AML-193 (cell line): Measurements from ENCODE around the gene CCNY.

ENCODE experiments used
- DNase-seq, 2 experiments: peaks; one replicate each; lab custom pipeline; 2025; lab: John Stamatoyannopoulos, UW

The CCNY gene

DNA sequence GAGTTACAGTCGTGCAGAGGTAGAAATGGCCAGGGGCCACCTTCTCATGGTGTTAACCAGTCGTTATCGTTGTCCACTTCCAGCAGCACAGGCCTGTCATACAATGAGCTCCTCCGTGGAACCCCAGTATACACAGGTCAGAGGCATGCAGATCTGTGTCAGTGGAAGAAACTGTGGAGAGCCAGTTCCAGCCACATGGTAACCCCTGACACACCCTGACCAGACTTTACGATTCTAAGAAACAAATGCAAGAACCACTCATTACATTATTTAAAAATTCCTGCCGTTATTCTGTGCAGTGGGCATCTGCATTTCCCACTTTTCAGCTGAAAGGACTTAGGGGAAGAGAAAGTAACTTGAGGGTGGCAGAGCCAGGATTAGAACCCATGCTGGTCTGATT, 245.3 kb downstream of the CCNY start:
- no peak for DNase-seq

DNA sequence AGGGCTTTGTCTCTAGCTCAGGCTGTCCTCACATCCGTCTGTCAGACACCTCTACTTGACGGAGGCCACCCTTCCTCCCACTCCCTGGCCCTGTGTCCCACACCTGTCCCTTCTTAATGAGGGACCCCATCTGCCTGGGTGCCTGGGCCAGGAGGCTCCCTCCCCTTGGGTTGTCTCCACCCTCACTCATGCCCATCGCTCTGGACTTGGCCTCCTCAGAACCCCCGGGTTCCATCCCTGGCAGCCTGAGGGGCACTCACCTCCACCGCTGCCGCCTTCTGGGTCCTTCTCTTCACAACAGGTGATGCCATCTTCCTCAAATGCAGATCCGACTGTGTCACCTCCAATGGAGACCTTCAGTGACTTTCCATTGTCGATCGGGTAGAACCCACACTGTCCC, 248.6 kb downstream of the CCNY start:
- DNase-seq = no peak

DNA sequence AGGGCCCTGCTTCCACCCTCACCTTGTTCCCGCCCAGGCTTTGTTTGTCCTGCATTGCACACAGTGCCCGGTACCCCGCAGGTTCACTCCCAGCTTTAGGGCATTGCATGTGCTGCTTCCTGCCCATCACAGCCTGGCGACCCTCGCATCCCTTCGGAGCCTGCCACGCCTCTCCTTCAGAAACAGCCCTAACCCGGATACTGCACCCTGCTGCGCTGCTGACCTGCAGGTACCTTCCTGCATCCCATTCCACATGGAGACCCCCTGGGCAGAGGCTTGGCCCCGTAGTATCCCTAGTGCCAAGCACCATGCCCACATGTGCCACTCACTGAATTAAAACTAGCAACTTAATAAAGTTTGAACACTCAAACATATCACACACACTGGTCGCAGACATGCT, 249.0 kb downstream of the CCNY start:
- DNase-seq = no peak

- no peak for DNase-seq
These were observed 249.7 kb downstream of the CCNY start for GRCh38 chr10:35585903-35586535.

- DNase-seq = no peak
These were observed 252.5 kb downstream of the CCNY start for GRCh38 chr10:35588836-35589235.

DNA sequence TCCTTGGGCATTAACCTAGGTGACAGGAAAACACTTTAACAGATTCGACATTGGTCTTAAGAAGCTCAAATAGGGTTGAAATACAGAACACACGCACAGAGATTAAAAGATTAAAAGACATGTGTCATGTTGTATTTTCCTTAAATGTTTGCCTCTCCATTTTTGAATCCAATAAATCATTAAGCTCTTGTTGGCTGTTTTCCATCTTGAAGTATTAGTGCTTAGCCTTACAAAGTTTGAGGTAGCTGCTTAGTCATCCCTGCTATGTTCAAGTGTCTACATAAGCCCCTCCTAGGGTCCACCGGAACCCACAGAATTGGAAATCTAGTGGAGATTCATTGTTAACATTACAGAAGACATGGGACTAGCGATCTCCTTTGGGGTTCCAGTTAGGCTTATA, 256.1 kb downstream of the CCNY start:
- no peak for DNase-seq

DNA sequence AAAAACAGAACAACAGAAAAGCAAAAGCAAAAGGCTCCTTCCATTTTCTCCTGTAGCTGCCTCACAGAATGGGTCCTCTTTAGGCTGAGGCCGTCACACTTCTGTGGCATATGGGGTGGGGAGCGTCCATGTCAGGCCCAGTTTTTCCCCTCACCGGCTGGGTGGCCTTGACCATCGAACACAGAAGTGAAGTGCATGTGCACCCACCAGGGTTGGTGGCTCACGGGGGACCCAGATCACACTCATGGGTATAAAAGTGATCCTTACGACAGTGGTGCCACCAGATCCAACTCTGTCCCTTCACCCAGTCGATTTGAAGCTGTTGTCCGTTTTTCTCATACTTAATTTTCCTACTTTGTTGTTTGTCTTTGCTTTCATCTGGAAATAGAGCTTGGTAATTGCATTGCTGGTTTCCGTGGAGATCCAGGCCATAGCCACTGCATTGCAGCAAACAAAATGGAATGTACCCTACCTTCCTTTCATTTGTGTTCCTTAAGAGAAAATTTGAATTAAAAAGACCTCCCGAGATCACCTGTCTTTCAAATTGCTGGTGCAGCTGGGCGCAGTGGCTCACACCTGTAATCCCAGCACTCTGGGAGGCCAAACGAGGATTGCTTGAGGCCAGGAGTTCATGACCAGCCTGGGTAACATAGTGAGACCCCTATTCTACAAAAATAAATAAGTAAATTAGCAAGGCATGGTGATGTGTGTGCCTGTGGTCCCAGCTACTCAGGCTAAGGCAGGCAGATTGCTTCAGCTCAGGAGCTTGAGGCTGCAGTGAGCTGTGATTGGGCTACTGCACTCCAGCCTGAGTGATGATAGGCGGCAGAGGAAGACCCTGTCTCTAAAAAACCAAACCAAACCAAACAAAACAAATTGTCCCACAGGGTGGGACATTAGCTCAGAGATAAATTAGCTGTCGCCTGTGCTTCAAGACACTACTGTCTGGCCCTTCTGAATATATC, 258.1 kb downstream of the CCNY start:
- DNase-seq = no peak

GRCh38 chr10:35595106-35595505, 258.8 kb downstream of the CCNY start:
- DNase-seq = no peak

DNA sequence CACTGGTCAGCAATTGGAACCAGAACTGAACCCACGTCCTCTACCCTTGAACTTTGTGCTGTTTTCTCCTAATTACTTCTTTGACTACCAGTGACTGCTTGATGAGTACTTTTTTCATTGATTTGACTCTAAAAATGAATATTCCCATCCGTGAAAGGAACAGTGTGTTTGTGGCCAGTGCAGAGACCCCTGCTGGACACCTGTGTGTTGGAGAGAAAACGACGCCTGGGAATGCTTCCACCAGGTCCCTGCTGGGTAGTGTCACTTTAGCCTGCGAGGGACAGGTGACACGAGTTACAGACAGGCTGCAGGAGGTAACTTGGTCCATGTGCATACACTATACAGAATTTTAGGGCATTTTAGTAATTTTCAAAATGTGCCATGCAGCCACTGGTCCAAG, 262.1 kb downstream of the CCNY start:
- DNase-seq = no peak

- DNase-seq = no peak
These were observed 263.9 kb downstream of the CCNY start for GRCh38 chr10:35600193-35600592.

- no peak for DNase-seq
These were observed 268.9 kb downstream of the CCNY start, which contains the start of gene GJD4 for GRCh38 chr10:35605191-35605590. GJD4 (plus strand) TSS chr10:35605341; CDS start chr10:35605568, 227 bp downstream.

GRCh38 chr10:35606430-35606829, 270.1 kb downstream of the CCNY start:
- DNase-seq = no peak

DNA sequence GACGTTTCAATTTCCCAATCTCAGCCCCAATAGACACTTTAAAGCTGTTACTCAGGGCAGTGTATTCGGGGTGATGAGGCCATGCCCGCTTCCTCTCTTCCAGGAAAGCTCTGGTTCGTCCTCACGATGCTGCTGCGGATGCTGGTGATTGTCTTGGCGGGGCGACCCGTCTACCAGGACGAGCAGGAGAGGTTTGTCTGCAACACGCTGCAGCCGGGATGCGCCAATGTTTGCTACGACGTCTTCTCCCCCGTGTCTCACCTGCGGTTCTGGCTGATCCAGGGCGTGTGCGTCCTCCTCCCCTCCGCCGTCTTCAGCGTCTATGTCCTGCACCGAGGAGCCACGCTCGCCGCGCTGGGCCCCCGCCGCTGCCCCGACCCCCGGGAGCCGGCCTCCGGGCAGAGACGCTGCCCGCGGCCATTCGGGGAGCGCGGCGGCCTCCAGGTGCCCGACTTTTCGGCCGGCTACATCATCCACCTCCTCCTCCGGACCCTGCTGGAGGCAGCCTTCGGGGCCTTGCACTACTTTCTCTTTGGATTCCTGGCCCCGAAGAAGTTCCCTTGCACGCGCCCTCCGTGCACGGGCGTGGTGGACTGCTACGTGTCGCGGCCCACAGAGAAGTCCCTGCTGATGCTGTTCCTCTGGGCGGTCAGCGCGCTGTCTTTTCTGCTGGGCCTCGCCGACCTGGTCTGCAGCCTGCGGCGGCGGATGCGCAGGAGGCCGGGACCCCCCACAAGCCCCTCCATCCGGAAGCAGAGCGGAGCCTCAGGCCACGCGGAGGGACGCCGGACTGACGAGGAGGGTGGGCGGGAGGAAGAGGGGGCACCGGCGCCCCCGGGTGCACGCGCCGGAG, 271.4 kb downstream of the CCNY start:
- DNase-seq = no peak

DNA sequence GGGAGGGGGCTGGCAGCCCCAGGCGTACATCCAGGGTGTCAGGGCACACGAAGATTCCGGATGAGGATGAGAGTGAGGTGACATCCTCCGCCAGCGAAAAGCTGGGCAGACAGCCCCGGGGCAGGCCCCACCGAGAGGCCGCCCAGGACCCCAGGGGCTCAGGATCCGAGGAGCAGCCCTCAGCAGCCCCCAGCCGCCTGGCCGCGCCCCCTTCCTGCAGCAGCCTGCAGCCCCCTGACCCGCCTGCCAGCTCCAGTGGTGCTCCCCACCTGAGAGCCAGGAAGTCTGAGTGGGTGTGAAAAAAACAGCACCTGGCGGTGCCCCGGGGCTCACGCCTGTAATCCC, 272.0 kb downstream of the CCNY start:
- no peak for DNase-seq

DNA sequence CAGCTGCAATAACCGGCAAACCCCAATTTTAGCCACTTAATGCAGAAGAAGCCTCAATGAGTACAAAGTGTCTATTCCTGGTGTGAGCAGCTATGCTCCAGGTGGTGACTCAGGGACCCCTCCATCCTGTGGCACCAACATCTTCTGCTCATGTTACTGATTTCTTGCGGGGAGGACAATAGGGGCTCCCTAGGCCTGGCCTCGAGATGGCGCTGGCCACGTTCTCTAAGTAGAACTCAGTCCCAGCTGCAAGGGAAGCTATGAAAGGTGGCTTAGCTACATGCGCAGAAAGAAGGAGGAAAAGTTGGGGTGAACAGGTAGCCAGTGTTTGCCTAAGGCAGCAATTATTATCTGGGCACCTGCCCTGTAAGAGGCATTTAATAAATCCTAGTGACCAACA, 275.4 kb downstream of the CCNY start:
- DNase-seq = no peak

DNA sequence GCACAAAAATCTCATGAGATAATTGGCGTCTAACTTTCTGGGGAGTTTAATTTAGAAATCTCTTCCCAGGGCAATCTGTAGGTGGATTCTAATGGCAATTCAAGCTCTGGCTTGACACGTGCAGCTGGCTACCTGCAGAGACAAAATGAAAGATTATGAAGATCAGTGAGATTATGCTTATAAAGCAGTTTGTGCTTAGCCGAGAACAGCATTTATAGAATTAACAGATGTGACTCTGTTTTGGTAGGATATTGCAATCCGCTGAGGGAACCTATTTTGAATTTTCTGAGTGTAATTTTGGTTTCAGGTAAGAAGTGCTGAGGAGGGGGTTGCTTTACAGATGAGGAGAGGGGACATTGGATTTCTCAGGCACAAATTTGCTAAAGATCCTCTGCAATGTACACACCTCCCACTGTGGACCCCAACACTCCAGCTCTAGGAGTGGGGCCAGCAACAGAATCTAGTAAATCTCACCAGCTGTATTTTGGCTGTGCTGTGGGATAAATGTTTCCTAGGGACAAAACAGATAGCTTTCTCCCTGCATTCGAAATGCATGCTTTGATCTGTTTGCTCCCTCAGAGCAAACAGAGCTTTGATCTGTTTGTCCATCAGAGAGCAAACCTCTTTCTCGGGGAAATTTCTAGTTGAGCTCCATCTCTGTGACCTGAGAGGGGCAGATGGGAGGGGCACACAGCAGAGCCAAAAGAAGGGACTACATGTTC, 276.2 kb downstream of the CCNY start:
- DNase-seq = no peak

- no peak for DNase-seq
These were observed 276.8 kb downstream of the CCNY start for GRCh38 chr10:35613107-35613440.

DNA sequence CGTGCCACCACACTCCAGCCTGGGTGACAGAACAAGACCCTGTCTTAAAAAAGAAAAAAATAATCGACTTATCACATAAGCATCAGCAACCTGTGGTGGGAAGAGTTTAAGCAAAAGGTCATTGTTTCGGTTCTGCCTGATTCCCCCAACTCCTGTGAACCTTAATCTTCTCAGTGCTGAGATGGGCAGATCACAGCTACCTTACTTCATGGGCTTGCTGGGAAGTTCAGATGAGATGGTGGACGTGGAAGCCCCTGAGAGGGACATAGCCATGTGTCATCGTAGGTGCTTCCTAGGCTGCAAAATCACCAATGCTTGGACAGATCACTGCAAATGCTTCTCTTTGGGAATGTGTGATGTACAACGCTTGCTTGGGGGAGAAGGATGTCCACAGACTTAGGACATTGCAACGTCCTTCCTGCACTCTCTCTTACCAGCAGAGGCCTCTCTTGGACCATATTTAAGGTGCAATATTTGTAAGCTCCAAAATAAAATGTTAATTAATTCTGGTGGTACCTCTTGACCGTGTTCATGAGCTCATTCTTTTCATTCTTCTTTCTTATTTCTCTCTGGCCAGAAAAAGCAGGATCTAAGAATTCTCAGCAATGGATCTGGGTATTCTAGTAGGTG, 277.4 kb downstream of the CCNY start:
- DNase-seq = no peak

- DNase-seq = no peak
These were observed 278.0 kb downstream of the CCNY start for GRCh38 chr10:35614312-35614711.
